Measurements from ENCODE around the gene PSMA5.

DNA sequence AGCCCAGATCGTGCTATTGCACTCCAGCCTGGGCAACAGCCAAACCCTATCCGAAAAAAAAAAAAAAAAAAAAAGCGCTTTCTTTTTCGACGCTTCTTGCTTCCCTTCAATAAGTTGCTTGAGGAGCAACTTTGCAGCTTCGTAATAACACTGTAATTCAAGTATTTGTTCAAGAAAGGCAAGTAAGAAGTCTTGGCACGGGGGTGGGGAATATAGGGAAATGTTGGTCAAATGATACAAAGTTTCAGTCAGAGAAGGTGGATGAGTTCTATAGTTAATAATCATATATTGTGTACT, 871 bp upstream of the PSMA5 start:
- no peak for TF ChIP-seq ZNF404 (tag by site-specific recombination; IDR thresholded peaks at IDR 0.05)
- no peak for TF ChIP-seq ZNF132 (tag by site-specific recombination; IDR thresholded peaks at IDR 0.05; ENCODE audit: borderline replicate concordance)
- TF ChIP-seq CTCF (tag by site-specific recombination; IDR thresholded peaks at IDR 0.05), result no peak
- TF ChIP-seq YY1 (tag by site-specific recombination; IDR thresholded peaks at IDR 0.05), result no peak
- no peak for TF ChIP-seq ZNF248 (tag by site-specific recombination; IDR thresholded peaks at IDR 0.05)
- TF ChIP-seq ZNF510 (tag by site-specific recombination; IDR thresholded peaks at IDR 0.05; ENCODE audit: insufficient replicate concordance), result no peak
- TF ChIP-seq, protein P1, sequence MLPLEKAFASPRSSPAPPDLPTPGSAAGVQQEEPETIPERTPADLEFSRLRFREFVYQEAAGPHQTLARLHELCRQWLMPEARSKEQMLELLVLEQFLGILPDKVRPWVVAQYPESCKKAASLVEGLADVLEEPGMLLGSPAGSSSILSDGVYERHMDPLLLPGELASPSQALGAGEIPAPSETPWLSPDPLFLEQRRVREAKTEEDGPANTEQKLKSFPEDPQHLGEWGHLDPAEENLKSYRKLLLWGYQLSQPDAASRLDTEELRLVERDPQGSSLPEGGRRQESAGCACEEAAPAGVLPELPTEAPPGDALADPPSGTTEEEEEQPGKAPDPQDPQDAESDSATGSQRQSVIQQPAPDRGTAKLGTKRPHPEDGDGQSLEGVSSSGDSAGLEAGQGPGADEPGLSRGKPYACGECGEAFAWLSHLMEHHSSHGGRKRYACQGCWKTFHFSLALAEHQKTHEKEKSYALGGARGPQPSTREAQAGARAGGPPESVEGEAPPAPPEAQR (tag by site-specific recombination; IDR thresholded peaks at IDR 0.05), result no peak
- no peak for TF ChIP-seq ZNF658 (tag by site-specific recombination; IDR thresholded peaks at IDR 0.05)
- no peak for TF ChIP-seq ZNF785 (tag by site-specific recombination; IDR thresholded peaks at IDR 0.05)
- TF ChIP-seq, protein P2, sequence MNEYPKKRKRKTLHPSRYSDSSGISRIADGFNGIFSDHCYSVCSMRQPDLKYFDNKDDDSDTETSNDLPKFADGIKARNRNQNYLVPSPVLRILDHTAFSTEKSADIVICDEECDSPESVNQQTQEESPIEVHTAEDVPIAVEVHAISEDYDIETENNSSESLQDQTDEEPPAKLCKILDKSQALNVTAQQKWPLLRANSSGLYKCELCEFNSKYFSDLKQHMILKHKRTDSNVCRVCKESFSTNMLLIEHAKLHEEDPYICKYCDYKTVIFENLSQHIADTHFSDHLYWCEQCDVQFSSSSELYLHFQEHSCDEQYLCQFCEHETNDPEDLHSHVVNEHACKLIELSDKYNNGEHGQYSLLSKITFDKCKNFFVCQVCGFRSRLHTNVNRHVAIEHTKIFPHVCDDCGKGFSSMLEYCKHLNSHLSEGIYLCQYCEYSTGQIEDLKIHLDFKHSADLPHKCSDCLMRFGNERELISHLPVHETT (tag by site-specific recombination; IDR thresholded peaks at IDR 0.05), result no peak
- no peak for TF ChIP-seq ZNF571 (tag by site-specific recombination; IDR thresholded peaks at IDR 0.05)
- no peak for TF ChIP-seq HOXA7 (CRISPR knock-in tag; IDR thresholded peaks at IDR 0.05; ENCODE audit: borderline replicate concordance)
- TF ChIP-seq ZNF416 (tag by site-specific recombination; IDR thresholded peaks at IDR 0.05), result no peak

Data from HEK293 (cell line).